Eye (tissue), 1 donor: ENCODE data around the gene UTP15.

Experiments used
- DNase-seq: peaks from one replicate; pipeline ENCODE4 v3.0.0-alpha.2; 2015

The UTP15 gene

DNA sequence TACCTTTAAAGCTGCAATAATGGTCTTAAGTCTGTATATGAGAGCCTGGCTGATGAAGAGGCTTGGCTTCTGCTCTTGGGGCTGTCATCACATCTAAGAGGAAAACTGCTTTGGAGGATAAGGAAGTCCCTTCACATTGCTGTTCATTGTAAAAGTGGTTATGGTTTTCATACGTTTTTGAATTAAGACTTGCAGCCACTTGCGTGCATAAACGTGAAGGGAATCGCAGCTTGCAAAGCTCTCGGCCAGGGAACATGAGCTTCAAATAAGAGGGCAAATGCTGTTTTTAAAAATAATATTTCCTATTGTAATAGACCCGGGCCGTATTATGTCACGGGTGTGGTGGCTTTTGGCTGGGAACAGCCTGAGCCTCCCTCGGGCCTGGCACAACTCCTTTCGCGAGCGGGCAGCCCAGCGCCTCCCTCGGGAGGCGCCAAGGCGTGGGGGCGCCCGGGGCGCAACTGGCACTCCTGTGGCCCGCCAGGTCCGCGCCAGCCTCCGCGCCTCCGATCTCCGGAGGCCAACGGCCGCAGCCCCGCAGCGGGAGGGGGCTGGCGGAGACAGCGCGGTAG, 59.9 kb downstream of the UTP15 start:
- peak; percentile 58 for DNase-seq

DNA sequence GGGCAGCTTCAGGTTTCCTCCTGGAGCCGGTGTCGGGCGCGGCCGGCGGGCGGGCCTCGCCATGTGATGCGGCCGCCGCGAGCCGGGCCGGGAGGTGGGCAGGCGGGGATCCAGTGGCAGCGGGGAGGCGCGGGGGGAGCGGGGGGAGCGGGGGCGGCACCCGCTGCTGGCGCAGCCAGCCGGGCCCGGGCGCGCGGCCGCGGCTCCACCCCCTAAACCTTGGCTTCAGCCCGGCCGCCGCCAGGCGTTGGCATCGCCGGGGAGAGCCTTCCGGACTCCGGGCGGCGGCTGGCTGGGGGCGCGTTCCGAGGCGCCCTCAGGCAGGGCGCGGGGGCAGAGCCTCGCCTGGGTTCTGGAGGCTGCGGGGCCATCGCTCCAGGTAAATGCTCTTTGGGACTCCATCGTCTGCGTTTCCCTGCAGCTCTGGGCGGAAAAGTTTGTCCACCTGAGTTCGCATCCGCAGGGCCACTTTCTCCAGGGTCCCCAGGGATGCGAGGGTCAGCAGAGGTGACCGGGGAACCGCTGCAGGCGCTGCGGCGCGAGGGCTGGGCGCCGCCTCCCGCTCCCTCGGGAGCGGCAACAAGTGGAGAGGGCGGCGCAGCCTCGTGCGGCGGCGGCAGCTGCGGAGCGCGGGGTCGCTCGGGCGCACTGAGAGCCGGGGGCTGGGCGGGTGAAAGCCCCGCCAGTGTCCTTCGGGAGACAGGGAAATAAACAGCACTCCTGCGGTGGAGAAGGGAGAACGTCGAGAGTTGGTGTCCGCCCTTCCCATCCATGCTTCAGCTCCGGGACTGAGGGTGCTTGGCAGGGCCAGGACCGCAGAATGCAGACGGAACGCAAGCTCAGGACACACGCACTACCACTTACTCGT, 60.6 kb downstream of the UTP15 start, which contains the start of gene ARHGEF28:
Gene ARHGEF28, plus strand, starts transcription at position 253 of the 868 bp plus-strand sequence. CDS start 58,656 bp downstream, outside the sequence.
- DNase-seq, result peak; percentile 79

GRCh38 chr5:73626814-73627313, 61.3 kb downstream of the UTP15 start:
- DNase-seq, result no peak

DNA sequence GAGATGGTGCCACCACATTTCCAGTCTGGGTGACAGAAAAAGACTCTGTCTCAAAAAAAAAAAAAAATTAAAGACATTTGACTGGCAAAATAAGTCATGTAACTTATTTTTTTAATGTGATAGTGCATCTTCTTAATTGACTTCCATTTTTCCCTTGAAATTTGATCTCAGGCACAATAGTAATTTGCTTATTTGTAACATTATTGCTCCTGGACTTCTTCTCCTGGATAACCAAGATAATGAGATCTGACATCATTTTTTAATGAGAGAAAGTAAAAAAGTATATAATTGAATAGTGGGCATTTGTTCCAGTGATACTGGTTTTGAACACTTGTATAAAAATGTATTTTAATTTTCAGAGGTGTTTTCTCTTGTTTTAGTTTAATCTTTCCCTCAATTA, 63.9 kb downstream of the UTP15 start:
- no peak for DNase-seq

DNA sequence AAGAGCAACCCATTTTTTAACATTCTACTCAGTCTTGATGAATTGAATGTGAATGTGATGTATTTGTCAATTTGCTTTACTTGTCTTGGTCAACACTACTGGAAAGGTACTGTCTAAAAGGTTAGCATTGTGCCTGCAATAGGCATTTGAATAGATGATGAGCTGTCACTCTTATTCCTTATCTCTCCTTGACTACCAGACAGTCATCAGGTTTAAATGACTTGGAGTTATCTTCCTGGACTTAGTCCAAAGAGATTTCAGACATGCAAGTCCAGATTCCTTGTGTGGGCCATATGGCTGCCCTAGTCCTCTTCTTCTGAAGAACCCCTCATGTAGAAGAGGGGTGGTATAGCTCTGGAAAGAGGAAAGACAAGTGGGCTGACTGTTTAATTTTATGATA, 65.2 kb downstream of the UTP15 start:
- no peak for DNase-seq

GRCh38 chr5:73631500-73631899, 66.0 kb downstream of the UTP15 start:
- DNase-seq, result no peak
